DOHH2 (cell line): ENCODE data around the gene TSEN2.

Experiments used
- CTCF ChIP-seq: fragments of 200-600 bp; sonication (generic); IDR thresholded peaks from one replicate; pipeline ENCODE4 v1.5.1; 2014; ENCODE audit warnings: antibody characterized with exemption, mild to moderate bottlenecking, low read depth, low read length; ENCODE audit not compliant: poor library complexity, severe bottlenecking
- EZH2phosphoT487 ChIP-seq: fragments of 200-600 bp; sonication (generic); IDR thresholded peaks from 2 replicates; pipeline ENCODE4 v1.6.1; 2017; ENCODE audit warnings: borderline replicate concordance, mild to moderate bottlenecking, antibody characterized with exemption, low read length, moderate library complexity, mixed read lengths

- TF ChIP-seq CTCF: no peak
- no peak for TF ChIP-seq EZH2phosphoT487
Observed at GRCh38 chr3:12532182-12532581, 47.9 kb downstream of the TSEN2 start.
